Astrocyte (in vitro differentiated cells and primary cell): ENCODE results near the gene FOXM1. TPM values are rescaled to one million over a fixed set of nuclear protein-coding genes. Genes with fewer than 3 reads are reported as not detected.

Experiments
- DNase-seq: peaks from one replicate; pipeline ENCODE4 v3.0.0-alpha.2; 2010; ENCODE audit warnings: low read depth
- FAIRE-seq: peaks from 2 replicates; lab custom pipeline; 2011; peaks lifted over from hg19 to GRCh38; lab: Jason Lieb, UNC
- H2AFZ ChIP-seq: 2 replicates; pipeline ENCODE4 v1.6.0; 2012; ENCODE audit warnings: low read depth, low read length, inconsistent platforms
- H3K27ac ChIP-seq: 2 replicates; pipeline ENCODE4 v1.5.1; 2011; ENCODE audit warnings: low read depth, low read length, inconsistent platforms
- H3K27me3 ChIP-seq: 2 replicates; pipeline ENCODE4 v1.6.0; 2011; ENCODE audit warnings: low read length, inconsistent platforms; ENCODE audit not compliant: insufficient read depth
- H3K36me3 ChIP-seq: 2 replicates; pipeline ENCODE4 v1.5.1; 2011; ENCODE audit warnings: low read length, inconsistent platforms; ENCODE audit not compliant: insufficient read depth
- H3K4me1 ChIP-seq: 2 replicates; pipeline ENCODE4 v1.5.1; 2011; ENCODE audit warnings: low read length, inconsistent platforms; ENCODE audit not compliant: insufficient read depth
- H3K4me2 ChIP-seq: 2 replicates; pipeline ENCODE4 v1.6.0; 2012; ENCODE audit warnings: low read length, inconsistent platforms
- H3K4me3 ChIP-seq: 2 replicates; pipeline ENCODE4 v1.5.1; 2011; ENCODE audit warnings: low read depth, mild to moderate bottlenecking, low read length, inconsistent platforms; ENCODE audit not compliant: insufficient read depth
- H3K79me2 ChIP-seq: 2 replicates; pipeline ENCODE4 v1.6.0; 2012; ENCODE audit warnings: mild to moderate bottlenecking, low read length, inconsistent platforms; ENCODE audit not compliant: insufficient read depth
- H3K9ac ChIP-seq: 2 replicates; pipeline ENCODE4 v1.6.0; 2012; ENCODE audit warnings: mild to moderate bottlenecking, low read length, inconsistent platforms
- H3K9me3 ChIP-seq: 2 replicates; pipeline ENCODE4 v1.5.1; 2012; ENCODE audit warnings: low read depth, mild to moderate bottlenecking, low read length, inconsistent platforms; ENCODE audit not compliant: insufficient read depth
- H4K20me1 ChIP-seq: 2 replicates; pipeline ENCODE4 v1.6.0; 2012; ENCODE audit warnings: low read length, inconsistent platforms; ENCODE audit not compliant: insufficient read depth
- H3K27ac Mint-ChIP-seq: one replicate; pipeline ENCODE4 v1.8.0; 2021; ENCODE audit warnings: mild to moderate bottlenecking, mixed read lengths; ENCODE audit not compliant: unreplicated experiment
- H3K27me3 Mint-ChIP-seq: one replicate; pipeline ENCODE4 v1.8.0; 2021; ENCODE audit warnings: low read depth, mixed read lengths; ENCODE audit not compliant: unreplicated experiment
- H3K36me3 Mint-ChIP-seq: one replicate; pipeline ENCODE4 v1.8.0; 2021; ENCODE audit warnings: low read depth, mixed read lengths; ENCODE audit not compliant: unreplicated experiment
- H3K4me1 Mint-ChIP-seq: one replicate; pipeline ENCODE4 v1.8.0; 2021; ENCODE audit warnings: low read depth, mixed read lengths; ENCODE audit not compliant: unreplicated experiment
- H3K4me3 Mint-ChIP-seq: one replicate; pipeline ENCODE4 v1.8.0; 2021; ENCODE audit warnings: mild to moderate bottlenecking, moderate library complexity, mixed read lengths; ENCODE audit not compliant: unreplicated experiment
- H3K9me3 Mint-ChIP-seq: one replicate; pipeline ENCODE4 v1.8.0; 2021; ENCODE audit warnings: mild to moderate bottlenecking, mixed read lengths; ENCODE audit not compliant: unreplicated experiment
- EZH2 ChIP-seq: IDR thresholded peaks from 2 replicates; pipeline ENCODE4 v1.6.1; 2012; ENCODE audit warnings: mild to moderate bottlenecking, low read length, inconsistent platforms; ENCODE audit not compliant: insufficient read depth
- total RNA-seq: library from RNA; stranded (reverse); gene quantifications from 2 replicates; pipeline ENCODE4 v1.2.1, GENCODE V29; 2021
- TF ChIP-seq, protein P1 (sequence below): IDR thresholded peaks from 2 replicates; pipeline ENCODE4 v1.5.1; 2011; ENCODE audit warnings: low read depth, mild to moderate bottlenecking, inconsistent platforms, low read length, moderate library complexity; ENCODE audit not compliant: insufficient read depth

The FOXM1 gene
- total RNA-seq, 1 donor from 2014 or later, result 7.1 TPM

GRCh38 chr12:2855546-2855945, 21.4 kb downstream of the FOXM1 start:
- no peaks in the 10 kb centered on the region for H3K9me3 Mint-ChIP-seq
- H3K4me1 Mint-ChIP-seq, result peaks cover 2% of the 10 kb centered on the region
- DNase-seq (no peak), FAIRE-seq (no peak)
- Histone ChIP-seq H3K4me2 (no peak overlapping the region), H3K27ac (no peak overlapping the region), H3K9ac (no peak overlapping the region), H3K9me3 (no peaks in the 10 kb centered on the region), H3K27me3 (no peaks in the 10 kb centered on the region), H3K4me3 (no peak overlapping the region), H3K36me3 (peaks cover 6% of the 10 kb centered on the region), H3K4me1 (no peaks in the 10 kb centered on the region), H4K20me1 (no peaks in the 10 kb centered on the region), H3K79me2 (no peaks in the 10 kb centered on the region), H2AFZ (no peak overlapping the region)
- no peak overlapping the region for H3K27ac Mint-ChIP-seq
- TF ChIP-seq, protein P1, sequence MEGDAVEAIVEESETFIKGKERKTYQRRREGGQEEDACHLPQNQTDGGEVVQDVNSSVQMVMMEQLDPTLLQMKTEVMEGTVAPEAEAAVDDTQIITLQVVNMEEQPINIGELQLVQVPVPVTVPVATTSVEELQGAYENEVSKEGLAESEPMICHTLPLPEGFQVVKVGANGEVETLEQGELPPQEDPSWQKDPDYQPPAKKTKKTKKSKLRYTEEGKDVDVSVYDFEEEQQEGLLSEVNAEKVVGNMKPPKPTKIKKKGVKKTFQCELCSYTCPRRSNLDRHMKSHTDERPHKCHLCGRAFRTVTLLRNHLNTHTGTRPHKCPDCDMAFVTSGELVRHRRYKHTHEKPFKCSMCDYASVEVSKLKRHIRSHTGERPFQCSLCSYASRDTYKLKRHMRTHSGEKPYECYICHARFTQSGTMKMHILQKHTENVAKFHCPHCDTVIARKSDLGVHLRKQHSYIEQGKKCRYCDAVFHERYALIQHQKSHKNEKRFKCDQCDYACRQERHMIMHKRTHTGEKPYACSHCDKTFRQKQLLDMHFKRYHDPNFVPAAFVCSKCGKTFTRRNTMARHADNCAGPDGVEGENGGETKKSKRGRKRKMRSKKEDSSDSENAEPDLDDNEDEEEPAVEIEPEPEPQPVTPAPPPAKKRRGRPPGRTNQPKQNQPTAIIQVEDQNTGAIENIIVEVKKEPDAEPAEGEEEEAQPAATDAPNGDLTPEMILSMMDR, result no peak
- no peak for TF ChIP-seq EZH2
- peaks cover 4% of the 10 kb centered on the region for H3K36me3 Mint-ChIP-seq
- peaks cover 2% of the 10 kb centered on the region for H3K27me3 Mint-ChIP-seq
- H3K4me3 Mint-ChIP-seq, result no peak overlapping the region

DNA sequence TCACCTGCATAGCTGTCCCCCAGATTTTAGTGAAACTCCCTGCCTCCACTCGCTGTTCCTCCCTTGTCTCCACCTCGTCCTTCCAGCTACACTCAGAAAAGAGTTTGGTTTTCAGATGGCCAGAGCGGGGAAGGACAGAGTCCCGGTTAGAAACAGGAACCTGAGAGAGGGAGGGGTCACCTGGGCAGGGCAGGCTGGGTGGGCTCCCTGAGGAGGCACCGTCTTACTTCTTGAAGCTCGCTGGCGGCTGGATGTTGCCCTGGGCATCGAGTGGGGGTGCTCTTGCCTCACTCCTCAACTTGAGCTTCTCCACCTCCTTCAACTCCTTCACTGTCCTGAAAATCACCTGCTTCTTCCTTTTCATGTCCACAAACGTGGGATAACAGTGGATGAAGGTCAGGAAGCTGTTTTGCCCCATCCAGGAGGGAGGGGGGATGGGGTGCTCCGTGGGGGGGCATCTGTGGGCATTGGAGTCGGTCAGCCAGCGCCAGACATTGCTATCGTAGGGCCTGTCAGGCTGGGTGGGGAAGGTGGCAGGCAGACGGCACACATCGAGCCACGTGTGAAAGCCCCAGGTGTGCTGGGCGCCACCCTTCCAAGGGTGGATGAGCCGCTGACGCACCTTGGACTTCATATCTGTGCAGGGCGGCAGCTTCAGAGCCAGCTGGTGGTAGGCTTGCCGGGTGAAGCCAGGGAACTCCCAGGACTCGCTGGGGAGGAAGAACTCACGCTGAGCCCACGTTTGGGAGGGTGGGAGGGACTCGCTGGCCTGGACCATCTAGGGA, 22.1 kb downstream of the FOXM1 start:
- H3K27me3 Mint-ChIP-seq, result peaks cover 2% of the 10 kb centered on the region
- Histone ChIP-seq H3K36me3 (peaks cover 6% of the 10 kb centered on the region), H3K27ac (no peak overlapping the region), H4K20me1 (no peaks in the 10 kb centered on the region), H3K4me3 (no peak overlapping the region), H3K9me3 (no peaks in the 10 kb centered on the region), H3K9ac (no peak overlapping the region), H3K27me3 (no peaks in the 10 kb centered on the region), H3K4me1 (peaks cover 3% of the 10 kb centered on the region), H3K4me2 (no peak overlapping the region), H3K79me2 (no peaks in the 10 kb centered on the region), H2AFZ (no peak overlapping the region)
- DNase-seq, result no peak
- FAIRE-seq, result no peak
- no peak overlapping the region for H3K27ac Mint-ChIP-seq
- no peak for TF ChIP-seq EZH2
- TF ChIP-seq, protein P1, result no peak
- H3K36me3 Mint-ChIP-seq, result peaks cover 4% of the 10 kb centered on the region
- H3K9me3 Mint-ChIP-seq, result no peaks in the 10 kb centered on the region
- H3K4me1 Mint-ChIP-seq, result peaks cover 4% of the 10 kb centered on the region
- H3K4me3 Mint-ChIP-seq, result no peak overlapping the region

DNA sequence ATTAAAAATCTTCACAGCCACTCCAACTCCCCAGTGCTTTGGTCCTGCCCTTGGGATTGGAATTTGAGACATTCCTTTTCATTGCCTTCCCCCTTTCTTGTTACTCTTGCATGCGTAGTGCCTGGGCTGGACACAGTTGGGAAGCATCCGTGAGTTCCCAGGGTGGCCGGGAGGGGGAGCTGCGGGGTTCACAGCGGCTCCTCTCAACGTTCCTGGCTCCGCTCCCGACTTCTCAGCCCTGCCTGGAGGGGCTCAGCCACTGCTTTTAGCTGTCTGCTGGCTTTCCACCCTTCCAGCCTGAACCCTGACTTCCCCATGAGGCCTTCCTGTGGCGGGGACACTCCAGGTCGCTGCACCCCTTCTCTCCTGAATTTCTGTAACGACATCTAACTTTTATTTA, 23.3 kb downstream of the FOXM1 start:
- FAIRE-seq (peak; percentile 23), DNase-seq (peak; percentile 49)
- H4K20me1 ChIP-seq, result no peaks in the 10 kb centered on the region
- no peak overlapping the region for H3K4me2 ChIP-seq
- Mint-ChIP-seq H3K27me3 (peaks cover 1% of the 10 kb centered on the region), H3K36me3 (peaks cover 5% of the 10 kb centered on the region), H3K27ac (no peak overlapping the region), H3K4me3 (peak overlapping the region; percentile 16), H3K4me1 (peaks cover 15% of the 10 kb centered on the region), H3K9me3 (no peaks in the 10 kb centered on the region)
- no peak overlapping the region for H3K27ac ChIP-seq
- no peaks in the 10 kb centered on the region for H3K79me2 ChIP-seq
- TF ChIP-seq, protein P1, result peak; percentile 79
- no peak for TF ChIP-seq EZH2
- H3K4me1 ChIP-seq, result peaks cover 9% of the 10 kb centered on the region
- H3K4me3 ChIP-seq, result no peak overlapping the region
- H3K36me3 ChIP-seq, result no peaks in the 10 kb centered on the region
- no peak overlapping the region for H3K9ac ChIP-seq
- H3K27me3 ChIP-seq, result no peaks in the 10 kb centered on the region
- no peaks in the 10 kb centered on the region for H3K9me3 ChIP-seq
- H2AFZ ChIP-seq, result no peak overlapping the region
